IPS-18a (cell line): Measurements from ENCODE around the gene TDRD1.

Experiments
- H3K27ac ChIP-seq: one replicate; pipeline ENCODE4 v1.5.1; 2013; ENCODE audit warnings: low read length
- H3K27me3 ChIP-seq: one replicate; pipeline ENCODE4 v1.6.1; 2013; ENCODE audit warnings: mild to moderate bottlenecking, low read length; ENCODE audit not compliant: control insufficient read depth, insufficient read depth
- H3K36me3 ChIP-seq: one replicate; pipeline ENCODE4 v1.6.1; 2013; ENCODE audit warnings: low read depth, low read length; ENCODE audit not compliant: control insufficient read depth
- H3K4me1 ChIP-seq: one replicate; pipeline ENCODE4 v1.6.1; 2013; ENCODE audit warnings: low read depth, low read length; ENCODE audit not compliant: control insufficient read depth
- H3K4me3 ChIP-seq: one replicate; pipeline ENCODE4 v1.5.1; 2013; ENCODE audit warnings: low read length
- H3K9ac ChIP-seq: one replicate; pipeline ENCODE4 v1.6.1; 2013; ENCODE audit warnings: mild to moderate bottlenecking, low read length, moderate library complexity
- H3K9me3 ChIP-seq: one replicate; pipeline ENCODE4 v1.6.1; 2013; ENCODE audit warnings: low read depth, low read length; ENCODE audit not compliant: control insufficient read depth

Gene TDRD1

GRCh38 chr10:114281006-114281405 is 101.9 kb downstream of the TDRD1 start:
- H3K4me1 ChIP-seq = no peaks in the 10 kb centered on the region
- H3K9ac ChIP-seq = no peak overlapping the region
- no peaks in the 10 kb centered on the region for H3K36me3 ChIP-seq
- no peaks in the 10 kb centered on the region for H3K27me3 ChIP-seq
- H3K4me3 ChIP-seq = no peak overlapping the region
- H3K27ac ChIP-seq = no peak overlapping the region
- H3K9me3 ChIP-seq = no peaks in the 10 kb centered on the region

GRCh38 chr10:114281461-114281860 is 102.3 kb downstream of the TDRD1 start:
- H3K9ac ChIP-seq = no peak overlapping the region
- H3K9me3 ChIP-seq = no peaks in the 10 kb centered on the region
- no peaks in the 10 kb centered on the region for H3K27me3 ChIP-seq
- no peaks in the 10 kb centered on the region for H3K36me3 ChIP-seq
- H3K4me3 ChIP-seq = no peak overlapping the region
- H3K4me1 ChIP-seq = no peaks in the 10 kb centered on the region
- no peak overlapping the region for H3K27ac ChIP-seq
